Activated CD4-positive, alpha-beta T cell treated with anti-CD3 and anti-CD28 coated beads for 24 hours (primary cell): ENCODE measurements around the gene MRPL32.
A peak's percentile ranks its signal among the peaks of the same experiment; 100 is the strongest.

Source experiments
- DNase-seq, 2 donors: peaks; one replicate each; pipeline ENCODE4 v3.0.0-alpha.2; 2020; ENCODE audit warnings: low read depth in 2 of 2

Gene MRPL32

GRCh38 chr7:42926204-42926603 lies 6.0 kb upstream of the MRPL32 start:
- no peak for DNase-seq

- DNase-seq, result no peak
Observed at GRCh38 chr7:42928754-42929153, 3.4 kb upstream of the MRPL32 start.

- no peak for DNase-seq
Observed at GRCh38 chr7:42929449-42929848, 2.7 kb upstream of the MRPL32 start.

GRCh38 chr7:42930889-42931288 lies 1.3 kb upstream of the MRPL32 start:
- no peak for DNase-seq

DNA sequence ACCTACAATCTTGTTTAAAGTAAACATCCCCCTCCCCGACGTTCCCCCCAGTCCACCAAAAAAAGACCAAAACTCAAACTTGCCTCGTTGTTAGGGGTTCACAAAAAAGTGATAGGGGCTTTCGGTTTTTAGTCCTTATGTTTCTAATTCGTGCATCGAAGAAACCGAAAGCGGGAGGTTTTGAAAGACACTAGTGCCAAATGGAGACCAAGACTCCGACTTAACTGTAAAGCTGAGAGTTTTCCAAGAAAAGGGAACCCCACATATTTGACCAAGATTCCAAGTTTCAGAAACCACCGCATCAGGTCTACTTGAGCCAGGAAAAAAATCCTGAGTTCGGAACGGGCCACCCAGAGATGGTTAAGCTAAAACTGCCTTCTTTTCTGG lies 736 bp upstream of the MRPL32 start:
- DNase-seq, result no peak

DNA sequence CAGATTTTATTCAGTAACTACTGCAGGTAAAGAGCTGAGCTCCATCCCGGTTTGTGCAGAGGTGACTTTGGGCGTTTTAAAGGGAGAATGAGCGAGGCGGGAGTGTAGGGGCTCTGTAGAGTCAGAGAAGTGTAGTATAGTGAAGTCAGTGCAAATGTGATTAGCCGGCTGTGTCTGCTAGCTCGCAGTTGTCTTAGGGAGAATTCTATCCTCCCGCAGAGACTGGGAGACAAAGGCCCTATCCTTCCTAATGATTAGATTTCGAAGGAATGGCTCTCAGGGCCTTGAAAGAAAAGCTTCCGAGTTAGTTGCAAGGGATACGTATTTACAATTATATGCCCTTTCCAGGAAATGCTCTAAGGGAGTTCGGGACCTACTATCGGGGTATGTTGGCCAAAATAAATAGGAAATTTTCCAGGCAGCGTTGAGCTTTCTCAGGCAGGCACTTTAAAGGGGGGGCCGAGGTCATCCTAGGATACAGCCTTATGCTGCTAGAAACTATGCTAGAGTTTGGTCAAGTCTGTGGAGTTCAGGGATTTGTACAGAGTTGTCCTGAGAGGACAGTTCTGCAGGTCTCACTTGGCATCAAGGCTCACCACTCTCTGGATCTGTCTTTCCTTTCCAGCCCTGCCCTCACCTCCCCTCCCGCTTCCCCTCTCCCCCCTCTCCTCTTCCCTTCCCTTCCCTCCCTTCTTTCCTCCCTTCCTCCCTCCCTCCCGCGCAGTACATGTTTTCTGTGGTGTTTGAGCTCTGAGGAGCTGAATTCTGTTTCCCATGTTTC lies 825 bp downstream of the MRPL32 start:
- DNase-seq, result no peak

DNA sequence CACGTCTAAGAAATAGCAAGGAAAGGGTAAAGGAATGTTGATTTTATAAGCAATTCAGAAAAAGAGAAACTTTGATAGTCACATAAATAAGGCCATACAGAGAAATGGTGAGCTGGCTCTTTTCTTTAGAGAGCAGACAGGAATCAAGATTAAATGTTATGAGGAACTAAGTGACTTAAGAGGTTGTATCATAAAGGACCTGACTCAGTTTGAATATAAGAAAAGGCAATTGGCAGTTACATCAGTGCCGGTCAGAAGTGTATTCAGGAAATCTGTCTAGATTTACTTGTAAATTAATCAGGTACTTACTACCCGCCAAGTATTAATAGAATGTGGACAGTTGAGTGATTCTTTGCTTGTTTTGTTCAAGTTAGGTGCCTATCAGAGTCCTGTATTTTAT lies 2.1 kb downstream of the MRPL32 start:
- DNase-seq, result no peak

DNA sequence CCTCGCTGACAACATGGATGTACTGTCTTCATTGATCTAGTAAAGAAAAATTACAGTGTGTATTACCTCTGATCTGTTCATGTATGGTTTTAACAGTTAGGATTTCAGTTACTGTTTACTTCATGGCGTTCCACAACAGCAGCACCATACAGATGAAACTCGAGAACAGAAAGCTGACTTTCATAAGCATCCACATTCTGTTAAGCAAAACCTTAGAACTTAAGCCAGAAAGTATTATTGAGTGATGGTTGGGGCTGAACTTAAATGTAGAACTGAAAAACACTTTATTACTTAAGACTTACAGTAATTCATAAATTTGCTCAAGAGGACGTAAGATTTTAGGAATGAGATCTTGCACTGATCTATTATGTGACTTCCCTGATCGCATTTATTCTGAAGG lies 3.7 kb downstream of the MRPL32 start:
- no peak for DNase-seq

DNA sequence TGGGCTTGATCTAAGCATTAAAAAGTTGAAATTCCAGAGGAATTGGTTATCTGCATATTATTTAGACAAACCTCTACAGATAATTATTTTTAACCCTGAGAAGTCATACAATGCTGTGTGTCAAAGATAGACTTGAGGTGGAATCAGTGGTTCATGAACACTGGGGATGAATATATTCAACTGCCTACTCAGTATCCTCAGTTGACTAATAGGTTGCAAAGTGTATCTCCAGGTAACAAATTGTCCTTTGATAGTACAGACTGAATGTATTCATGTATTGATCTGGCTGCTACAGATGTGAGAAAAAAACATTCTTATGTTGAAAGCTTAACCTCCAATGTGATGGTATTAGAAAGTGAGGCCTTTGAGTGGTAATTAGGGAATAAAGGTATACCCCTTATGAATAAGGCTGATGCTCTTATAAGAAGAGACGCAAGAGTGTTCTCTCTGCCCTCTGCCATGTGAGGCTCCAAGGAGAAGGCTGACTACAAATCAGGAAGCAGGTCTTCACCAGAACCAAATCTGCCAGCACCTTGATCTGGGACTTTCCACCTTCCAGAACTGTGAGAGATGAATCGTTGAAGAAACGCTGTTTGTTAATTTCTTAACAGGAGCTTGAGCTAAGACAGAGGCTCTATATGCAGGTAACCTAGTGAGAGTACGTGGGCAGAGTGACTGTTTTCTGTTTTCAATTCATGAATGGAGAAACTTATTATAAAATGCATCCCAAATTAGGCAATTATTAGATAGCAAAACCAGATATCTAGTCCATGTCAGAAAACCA lies 7.5 kb downstream of the MRPL32 start:
- no peak for DNase-seq

GRCh38 chr7:42940985-42941847 lies 9.0 kb downstream of the MRPL32 start:
- DNase-seq, result peak; percentile 65 to 74

- DNase-seq, result no peak
Observed at GRCh38 chr7:42945821-42946626, 13.8 kb downstream of the MRPL32 start.

DNA sequence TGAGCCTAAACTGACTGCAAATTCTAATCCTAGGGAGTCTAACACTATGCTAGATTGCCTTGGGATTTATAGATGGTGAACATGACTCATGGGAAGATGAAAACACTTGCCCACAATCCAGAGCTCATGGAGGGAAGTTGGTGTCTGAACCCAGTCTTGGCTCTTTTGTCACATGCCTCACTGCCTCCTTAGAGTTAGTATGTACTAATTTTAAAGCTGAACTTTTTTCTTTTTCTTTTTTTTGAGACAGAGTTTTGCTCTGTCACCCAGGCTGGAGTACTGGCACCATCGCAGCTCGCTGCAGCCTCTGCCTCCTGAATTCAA lies 14.4 kb downstream of the MRPL32 start:
- DNase-seq, result no peak

DNA sequence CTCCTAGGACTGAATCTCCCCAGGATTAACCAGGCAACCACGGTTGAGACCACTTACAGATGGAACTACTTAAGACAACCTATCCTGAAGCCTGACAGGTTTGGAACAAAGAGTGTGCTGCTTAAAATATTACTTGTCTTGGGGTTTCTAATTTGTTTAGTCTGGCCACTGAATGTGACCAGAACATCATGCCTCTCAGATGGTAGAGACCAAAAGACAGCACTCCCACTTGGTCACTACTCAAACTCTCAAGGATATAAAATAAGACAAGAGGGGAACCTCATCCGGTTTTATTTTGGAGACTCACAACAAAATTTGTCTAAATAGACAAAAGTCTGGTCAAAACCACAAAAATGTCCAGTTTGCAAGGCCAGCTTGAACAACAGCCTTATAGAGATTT lies 15.3 kb downstream of the MRPL32 start:
- DNase-seq, result no peak

DNA sequence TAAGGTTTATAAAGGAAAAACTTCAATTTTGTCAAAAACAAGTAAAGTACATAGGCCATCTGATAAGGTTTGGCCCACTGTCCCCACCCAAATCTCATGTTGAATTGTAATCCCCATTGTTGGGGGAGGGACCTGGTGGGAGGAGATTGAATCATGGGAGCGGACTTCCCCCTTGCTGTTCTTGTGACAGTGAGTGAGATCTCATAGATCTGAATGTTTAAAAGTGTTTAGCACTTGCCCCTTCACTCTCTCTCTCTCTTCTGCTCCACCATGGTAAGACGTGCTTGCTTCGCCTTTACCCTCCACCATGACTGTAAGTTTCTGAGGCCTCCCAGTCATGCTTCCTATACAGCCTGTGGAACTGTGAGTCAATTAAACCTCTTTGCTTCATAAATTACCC lies 18.2 kb downstream of the MRPL32 start:
- DNase-seq, result no peak

DNA sequence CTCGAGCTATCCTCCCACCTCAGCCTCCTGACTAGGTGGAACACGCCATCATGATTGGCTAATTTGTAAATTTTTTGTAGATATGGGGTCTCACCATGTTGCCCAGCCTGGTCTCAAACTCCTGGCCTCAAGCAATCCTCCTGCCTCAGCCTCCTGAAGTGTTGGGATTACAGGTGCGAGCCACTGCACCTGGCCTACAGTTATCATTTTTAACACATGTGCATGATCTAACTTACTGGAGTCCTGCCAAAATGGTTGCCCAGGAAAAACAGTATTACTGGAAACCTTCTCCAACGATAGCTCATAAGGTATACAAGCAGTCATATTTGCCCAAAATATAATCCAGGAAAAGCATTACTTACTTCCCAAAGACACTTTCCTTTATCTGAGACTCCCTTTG lies 20.2 kb downstream of the MRPL32 start:
- no peak for DNase-seq

- no peak for DNase-seq
Observed at GRCh38 chr7:42953994-42954393, 21.8 kb downstream of the MRPL32 start.

DNA sequence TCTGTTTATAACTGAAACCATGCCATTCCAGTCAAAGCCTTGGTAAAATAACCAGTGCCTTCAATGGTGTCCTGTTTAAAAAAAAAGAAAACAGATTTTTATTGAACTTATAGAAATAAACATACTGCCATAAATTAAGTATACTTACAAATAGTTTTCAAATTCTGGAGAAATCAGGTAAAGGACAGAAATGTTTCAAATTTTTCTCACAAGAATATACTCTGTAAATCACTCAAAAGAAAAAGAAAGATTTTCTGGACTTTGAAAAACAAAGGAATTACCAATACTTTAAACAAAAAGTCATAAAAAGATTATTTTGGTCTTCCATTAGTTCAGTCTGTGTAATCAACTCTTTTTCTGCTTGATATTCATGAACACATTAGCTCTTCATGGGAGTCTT lies 23.9 kb downstream of the MRPL32 start:
- DNase-seq, result no peak

- DNase-seq, result no peak
Observed at GRCh38 chr7:42959549-42959948, 27.4 kb downstream of the MRPL32 start.

DNA sequence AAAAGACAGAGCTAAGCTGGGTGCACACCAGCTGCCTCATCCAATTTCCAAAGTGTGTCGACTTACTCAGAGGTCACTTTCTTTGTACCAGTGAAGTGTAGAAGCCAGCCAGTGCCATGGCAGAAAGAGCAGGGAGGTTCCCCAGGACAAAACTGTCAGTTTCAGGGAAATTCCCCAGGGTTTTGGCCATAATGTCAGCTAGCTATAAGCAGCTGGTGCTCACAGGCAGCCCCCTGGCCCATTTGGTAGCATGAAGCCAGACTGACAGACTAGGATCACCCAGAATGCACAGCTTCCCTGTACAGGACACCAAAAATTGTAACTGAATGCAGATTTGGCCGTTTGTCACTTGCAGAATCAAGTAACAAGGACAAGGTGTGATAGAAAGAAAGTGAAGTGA lies 28.6 kb downstream of the MRPL32 start:
- DNase-seq, result no peak

GRCh38 chr7:42961170-42961569 lies 29.0 kb downstream of the MRPL32 start:
- DNase-seq, result no peak

GRCh38 chr7:42964293-42964692 lies 32.1 kb downstream of the MRPL32 start:
- no peak for DNase-seq
